Suppressor macrophage treated with lipopolysaccharide for 4 hours (primary cell): Measurements from ENCODE around the gene SLC52A3.

Source experiments
- DNase-seq: peaks from one replicate; pipeline ENCODE4 v3.0.0-alpha.2; 2020

Gene SLC52A3

GRCh38 chr20:764255-764654 is 4.0 kb downstream of the SLC52A3 start:
- no peak for DNase-seq

DNA sequence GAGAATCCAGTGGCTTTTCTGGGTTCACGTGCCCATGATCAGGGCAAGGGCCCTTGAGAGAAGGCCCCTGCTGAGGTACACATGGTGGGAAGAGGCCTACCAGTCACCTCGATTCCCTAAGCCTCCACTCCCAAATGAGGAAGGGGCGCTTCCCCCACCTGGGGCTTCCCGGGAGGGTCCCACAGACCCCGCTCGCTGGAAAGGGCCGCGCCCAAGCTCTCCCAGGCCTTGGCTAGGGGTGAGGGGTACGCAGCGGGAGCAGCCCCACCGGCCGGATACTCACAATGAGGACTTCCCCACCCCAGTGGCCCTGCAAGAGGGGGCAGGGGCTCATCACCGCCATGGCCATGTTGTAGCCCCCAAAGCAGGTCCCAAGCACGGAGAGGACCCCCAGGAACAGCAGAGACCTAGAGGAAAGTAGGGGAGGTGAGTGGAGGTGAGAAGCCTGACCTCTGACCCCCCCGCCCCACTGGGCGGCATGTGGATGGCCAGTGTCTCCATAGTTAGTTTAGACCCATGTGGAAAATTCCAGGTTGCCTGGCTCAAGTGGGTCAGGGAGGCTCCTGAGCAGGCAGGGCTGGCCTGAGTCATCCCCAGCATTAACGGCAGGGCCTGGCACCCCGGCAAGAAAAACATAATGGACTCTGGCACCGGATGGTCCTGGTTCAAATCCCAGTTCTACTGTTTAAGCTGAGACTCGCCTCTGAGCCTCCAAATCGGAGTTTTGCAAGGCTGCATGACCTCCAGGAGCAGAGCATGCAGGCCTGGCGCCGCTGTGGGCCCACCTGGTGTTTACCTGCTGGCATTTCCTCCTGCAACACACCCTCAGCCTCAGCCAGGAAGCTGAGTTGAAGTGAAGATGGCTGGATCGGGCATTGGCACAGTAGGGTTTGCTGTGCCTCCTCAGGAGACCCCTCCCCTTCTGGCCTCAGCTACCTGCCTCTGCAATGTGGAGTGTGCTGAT is 6.6 kb downstream of the SLC52A3 start:
- DNase-seq = no peak

DNA sequence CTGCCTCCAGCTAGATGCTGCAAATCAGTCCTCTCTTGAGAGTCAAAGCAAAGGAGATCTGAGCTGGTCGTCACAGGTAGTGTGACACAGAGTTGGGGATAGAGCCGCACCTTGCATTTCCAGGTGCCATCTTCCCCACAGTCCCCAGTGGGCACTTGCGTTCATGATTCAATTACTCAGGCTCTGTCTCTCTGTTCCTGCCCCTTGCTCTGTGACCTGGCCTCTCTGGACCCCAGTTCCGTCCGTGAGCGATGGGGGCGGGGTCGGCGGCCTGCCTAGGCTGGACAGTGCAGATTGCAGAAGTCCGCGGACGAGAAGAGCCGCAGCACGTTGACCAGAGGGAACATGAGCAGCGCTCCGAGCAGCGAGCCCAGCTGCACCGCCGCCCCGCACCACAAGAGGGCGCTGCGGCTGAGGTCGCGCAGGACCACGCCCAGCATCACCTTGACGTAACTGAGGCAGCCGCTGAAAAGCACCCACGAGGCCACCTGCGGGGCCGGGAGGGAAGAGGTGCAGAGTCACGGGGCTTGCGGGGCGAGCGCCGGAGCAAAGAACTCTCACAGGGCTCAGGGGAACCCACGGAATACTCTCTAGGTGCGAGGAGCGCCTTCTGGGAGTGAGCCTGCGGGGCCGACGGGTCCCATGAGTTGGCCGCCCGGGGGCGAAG is 7.4 kb downstream of the SLC52A3 start:
- DNase-seq = peak; percentile 27

GRCh38 chr20:757506-757905 is 10.8 kb downstream of the SLC52A3 start:
- no peak for DNase-seq

DNA sequence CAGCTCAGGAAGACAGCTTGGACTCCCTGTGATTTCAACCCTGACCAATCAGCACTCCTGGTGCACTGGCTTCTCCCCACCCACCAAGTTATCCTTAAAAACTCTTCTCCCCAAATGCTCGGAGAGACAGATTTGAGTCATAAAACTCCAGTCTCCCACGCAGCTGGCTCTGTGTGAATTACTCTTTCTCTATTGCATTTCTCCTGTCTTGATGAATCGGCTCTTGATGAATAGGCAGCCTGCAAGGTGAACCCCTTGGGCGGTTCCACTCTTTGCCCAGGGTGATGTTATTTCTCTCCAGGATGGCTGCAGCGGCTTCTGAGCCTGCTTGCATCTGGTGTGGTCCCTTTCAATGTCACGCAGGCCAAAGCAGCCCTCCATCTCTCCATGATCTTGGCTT is 12.4 kb downstream of the SLC52A3 start:
- no peak for DNase-seq

DNA sequence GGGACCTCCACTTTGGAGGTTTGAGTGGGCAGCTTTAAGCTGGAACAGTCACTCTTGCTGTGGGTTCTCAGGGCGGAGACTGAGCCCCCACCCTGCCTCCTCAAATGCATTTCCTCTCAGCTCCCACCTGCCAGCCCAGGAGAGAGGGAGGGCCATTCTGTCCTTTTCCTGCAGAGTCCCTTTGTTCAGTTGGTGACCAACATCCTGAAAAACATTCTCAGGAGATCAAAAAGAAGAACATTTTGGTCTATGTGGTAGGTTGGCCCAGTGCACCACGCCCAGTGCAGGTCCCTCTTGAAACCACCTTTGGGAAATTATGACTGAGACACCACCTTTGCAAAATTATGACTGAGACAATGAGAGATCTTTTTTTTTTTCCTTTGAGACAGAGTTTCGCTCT is 13.4 kb downstream of the SLC52A3 start:
- no peak for DNase-seq

DNA sequence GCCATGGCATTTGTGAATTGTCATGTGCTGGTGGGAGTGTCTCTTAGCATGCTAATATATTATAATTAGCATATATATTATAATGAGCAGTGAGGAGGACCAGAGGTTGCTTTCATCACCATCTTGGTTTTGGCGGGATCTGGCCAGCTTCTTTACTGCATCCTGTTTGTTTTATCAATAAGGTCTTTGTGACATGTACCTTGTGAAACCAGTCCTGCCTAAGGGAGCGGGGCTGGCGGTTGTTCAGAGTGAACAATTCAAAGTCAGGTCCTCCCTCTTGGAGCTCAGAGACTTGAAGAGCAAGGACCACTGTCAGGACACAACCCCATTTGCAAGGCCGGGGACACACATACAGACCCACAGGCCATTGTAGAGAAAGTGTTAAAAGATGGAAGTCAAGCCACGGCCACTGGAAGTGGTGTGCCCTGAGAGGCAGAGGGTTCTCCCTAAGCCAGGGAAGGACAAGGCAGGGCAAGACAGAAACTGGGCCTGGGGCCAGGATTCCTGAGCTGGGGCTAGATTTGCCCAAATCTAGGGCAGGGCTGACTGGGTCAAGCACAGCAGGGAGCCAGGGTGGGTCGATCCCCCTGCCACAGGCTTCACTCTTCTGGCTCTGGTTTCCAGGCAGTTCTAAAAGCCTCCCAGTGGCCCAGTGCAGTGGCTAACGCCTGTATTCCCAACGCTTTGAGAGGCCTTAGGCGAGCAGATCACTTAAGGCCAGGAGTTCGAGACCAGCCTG is 14.2 kb downstream of the SLC52A3 start:
- DNase-seq = no peak

- DNase-seq = no peak
Observed at GRCh38 chr20:753136-753535, 15.2 kb downstream of the SLC52A3 start.

GRCh38 chr20:752291-752690 is 16.0 kb downstream of the SLC52A3 start:
- no peak for DNase-seq

DNA sequence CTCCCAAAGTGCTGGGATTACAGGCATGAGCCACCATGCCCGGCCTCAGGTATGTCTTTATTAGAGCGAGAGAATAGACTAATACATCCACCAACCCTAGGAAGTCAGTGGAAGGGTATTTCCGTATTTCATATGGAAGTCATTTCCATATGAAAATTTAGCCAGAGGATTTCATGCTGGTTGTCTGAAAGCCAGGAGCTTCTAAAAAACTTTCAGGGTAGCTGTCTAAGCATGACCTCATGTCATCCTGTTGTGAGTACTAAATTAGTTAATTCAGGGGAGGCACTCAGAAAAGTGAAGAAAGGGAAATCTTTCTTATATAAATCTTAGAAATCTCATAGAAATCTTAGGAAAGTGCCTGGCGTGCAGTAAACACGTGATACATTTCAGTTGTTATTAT is 16.5 kb downstream of the SLC52A3 start:
- no peak for DNase-seq

DNA sequence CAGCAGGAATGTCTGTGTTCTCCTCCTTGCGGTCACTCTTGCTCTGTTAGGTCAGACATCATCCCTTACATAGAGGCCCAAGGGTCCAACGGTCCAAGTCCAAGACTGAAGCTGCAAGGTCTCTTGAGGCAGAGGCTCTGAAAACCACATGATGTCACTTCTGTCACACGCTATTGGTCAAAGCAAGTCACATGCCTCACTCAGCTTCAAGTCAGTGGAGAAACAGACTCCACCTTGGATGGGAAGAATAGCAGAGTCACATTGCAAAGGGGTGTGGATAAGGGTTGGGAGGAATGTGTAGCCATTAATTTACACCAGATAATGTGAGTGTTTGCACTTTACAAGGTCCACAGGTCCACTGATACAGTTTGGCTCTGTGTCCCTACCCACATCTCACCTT is 17.5 kb downstream of the SLC52A3 start:
- DNase-seq = no peak

GRCh38 chr20:745683-746301 is 22.5 kb downstream of the SLC52A3 start:
- no peak for DNase-seq

- no peak for DNase-seq
Observed at GRCh38 chr20:742156-742555, 26.1 kb downstream of the SLC52A3 start.

DNA sequence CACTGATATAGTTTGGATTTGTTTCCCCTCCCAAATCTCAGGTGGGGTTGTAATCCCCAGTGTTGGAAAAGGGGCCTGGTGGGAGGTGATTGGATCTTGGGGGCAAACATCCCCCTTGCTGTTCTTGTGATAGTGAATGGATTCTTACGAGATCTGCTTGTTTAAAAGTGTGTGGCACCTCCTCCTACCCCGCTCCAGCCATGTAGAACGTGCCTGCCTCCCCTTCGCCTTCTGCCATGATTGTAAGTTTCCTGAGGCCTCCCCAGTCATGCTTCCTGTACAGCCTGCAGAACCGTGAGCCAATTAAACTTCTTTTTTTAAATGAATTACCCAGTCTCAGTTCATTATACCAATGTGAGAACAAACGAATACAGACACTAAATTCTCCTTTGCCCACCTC is 26.7 kb downstream of the SLC52A3 start:
- DNase-seq = no peak

DNA sequence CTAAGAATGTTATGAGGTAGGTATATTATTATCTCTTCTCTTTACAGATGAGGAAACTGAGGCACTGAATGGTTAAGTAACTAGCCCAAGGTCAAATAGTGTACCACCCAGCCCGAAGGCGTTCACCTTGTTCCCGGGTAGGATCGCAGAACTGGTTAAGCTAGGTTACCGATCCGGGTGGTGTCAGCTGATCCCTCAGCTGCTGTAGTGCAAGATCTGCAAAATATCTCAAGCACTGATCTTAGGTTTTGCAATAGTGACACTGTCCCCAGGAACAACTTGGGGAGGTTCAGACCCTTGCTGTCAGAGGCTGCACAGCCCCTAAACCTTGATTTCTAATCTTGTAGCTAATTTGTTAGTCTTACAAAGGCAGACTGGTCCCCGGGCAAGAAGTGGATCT is 28.1 kb downstream of the SLC52A3 start:
- no peak for DNase-seq

- no peak for DNase-seq
Observed at GRCh38 chr20:739736-740135, 28.6 kb downstream of the SLC52A3 start.

DNA sequence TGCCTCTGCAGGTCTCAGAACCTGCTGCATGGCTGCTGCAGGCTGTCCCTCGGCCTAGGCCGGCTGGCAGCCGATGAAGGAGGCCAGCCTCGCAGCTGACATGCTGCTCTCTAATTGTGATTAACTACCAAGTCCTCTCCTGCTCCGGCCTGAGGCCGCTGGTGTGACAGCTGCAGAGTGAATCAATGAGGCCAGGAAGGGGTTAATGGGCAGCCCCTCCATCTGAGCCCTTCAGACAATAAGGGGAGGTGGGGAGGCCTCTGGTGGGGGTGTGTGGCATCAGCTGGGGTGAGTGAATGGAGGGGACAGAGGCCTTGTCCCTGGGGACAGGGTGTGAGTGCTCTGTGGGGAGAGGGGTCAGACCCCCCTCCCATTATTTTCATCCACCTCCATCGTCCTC is 34.4 kb downstream of the SLC52A3 start:
- no peak for DNase-seq

DNA sequence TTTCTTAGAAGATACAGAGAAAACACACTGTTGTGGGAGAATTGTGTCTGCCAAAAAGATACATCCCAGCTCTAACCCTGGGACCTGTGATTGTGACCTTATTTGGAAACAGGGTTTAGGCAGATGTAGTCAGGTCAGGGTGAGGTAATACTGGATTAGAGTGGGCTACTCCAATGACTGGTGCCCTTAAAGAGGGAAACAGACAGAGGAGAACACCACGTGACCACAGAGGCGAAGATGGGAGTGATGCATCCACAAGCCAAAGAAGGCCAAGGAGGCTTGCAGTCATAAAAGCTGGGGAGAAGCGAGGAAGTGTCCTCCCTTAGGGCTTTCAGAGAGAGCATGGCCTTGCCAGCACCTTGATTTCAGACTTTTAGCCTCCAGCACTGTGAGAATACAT is 35.6 kb downstream of the SLC52A3 start:
- DNase-seq = no peak

DNA sequence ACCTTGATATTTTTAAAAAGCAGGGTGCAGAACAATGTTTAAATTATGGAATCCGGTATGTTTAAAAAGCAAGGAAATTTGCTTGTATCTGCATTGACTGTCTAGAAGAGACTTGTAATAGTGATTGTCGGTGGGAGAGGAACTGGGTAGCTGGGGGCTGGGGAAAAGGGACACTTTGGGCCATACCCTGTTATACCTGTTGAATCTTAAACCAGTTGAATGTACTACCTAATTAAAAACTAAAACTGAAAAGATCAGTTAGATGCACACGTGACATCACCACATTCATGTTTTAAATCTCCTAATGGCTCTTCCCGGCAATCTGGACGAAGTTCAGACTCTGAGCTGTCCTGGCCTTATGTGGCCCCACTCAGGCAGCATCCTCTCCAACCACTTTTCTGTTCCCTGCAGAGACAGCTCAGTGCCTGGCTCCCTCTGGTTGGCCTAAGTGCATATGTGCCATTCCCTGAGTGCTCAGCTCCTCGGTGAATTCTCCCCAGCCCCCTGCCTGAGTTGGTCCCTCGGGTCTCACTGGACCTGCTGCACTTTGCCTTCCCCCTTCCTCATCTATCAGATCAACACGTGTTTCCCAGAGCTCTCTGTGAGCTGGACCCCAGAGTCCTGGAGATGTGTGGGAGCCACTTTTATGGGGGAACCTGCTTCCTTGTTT is 36.3 kb downstream of the SLC52A3 start:
- DNase-seq = no peak

DNA sequence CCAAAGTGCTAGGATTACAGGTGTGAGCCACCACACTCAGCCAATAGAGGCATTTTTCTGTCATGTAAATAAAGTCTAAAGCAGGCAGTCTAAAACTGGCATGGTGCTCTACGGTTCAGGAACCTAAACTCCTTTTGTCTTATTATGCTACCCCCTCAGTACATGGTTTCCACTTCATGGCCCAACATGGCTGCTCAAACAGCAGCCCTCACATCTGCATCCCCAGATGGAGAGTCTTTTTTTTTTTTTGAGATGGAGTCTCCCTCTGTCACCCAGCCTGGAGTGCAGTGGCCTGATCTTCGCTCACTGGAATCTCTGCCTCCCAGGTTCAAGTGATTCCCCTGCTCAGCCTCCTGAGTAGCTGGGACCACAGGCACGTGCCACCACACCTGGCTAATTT is 38.3 kb downstream of the SLC52A3 start:
- DNase-seq = no peak

DNA sequence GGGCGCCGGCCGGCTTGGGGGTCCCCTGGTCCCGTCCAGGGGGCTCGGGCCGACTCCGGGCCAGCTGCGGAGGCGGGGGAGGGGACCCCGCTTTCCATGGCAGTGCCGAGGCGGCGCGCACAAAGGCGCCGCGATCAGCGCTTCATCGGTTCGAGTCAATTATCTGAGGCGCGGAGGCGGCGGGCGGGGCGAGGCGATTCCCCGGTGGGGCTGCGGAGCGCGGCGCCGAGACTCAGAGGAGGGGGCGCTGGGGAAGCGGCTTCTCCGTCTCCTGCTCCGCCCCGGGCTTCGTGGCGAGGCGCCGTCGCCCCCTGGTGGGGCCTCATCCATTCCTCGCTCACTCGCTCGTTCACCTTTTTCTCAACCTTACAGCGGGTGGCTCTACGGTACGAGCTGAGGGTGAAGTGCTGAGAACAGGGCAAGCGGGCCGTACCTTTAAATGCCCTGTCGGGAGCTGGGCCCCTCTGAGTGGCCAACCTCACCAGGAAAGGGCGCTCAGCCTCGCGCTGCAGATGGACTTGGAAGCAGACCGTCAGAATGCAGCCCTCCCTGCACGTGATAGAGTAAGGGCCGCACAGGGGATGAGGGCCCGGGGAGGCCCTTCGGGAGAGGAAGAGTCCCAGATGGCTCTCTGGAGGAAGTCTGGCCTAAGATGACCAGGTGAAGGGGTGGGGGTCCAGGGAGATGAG is 39.9 kb downstream of the SLC52A3 start:
- peak; percentile 66 for DNase-seq

- no peak for DNase-seq
Observed at GRCh38 chr20:726160-726559, 42.1 kb downstream of the SLC52A3 start.
